NCI-H446 (cell line): ENCODE results near the gene MAN1B1.

Experiments used
- DNase-seq, 2 experiments: peaks; one replicate each; lab custom pipeline; 2025; lab: John Stamatoyannopoulos, UW

MAN1B1 gene

DNA sequence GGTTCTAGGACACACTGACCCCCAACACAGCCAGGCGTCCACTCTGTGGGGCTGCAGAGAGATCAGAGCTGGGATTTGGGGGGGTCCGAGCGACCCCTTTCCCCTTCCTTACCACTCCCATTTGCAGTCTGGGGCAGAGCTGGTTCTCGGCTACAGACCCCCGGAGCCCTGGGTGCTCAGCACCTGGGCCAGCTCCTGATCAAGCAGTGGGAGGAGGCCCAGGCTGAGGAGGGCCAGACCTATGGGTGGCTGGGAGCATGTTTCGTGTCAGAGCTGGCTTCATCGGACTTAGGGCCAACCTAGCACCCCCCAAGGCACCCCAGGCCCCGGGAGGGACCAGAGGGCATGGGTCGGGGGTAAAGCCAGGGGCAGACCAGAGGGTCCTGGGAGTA is 59.7 kb downstream of the MAN1B1 start:
- DNase-seq, result no peak

- DNase-seq, result no peak
Observed at GRCh38 chr9:137147091-137147792, 60.5 kb downstream of the MAN1B1 start.

- DNase-seq, result no peak
Observed at GRCh38 chr9:137147793-137148160, 61.0 kb downstream of the MAN1B1 start.

- DNase-seq, result no peak
Observed at GRCh38 chr9:137148242-137148641, 61.5 kb downstream of the MAN1B1 start.

DNA sequence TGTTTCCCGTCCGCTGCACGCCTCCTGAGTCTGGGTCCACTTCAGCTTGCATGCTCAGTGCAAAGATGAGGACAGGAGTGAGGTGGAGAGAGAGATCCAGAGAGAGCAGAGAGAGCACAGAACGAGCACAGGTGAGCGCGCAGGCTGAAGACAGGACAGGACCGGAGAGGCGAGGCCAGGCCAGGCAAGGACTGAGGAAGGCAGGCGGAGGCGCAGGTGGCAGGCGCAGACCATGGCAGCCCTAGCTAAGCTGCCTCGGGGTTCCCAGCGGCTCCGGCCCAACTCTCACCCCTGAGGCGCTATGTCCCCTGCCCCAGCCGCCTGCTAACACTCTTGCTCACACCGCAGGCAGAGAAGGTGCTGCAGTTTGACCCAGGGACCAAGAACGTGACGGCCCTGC is 61.9 kb downstream of the MAN1B1 start:
- no peak for DNase-seq

DNA sequence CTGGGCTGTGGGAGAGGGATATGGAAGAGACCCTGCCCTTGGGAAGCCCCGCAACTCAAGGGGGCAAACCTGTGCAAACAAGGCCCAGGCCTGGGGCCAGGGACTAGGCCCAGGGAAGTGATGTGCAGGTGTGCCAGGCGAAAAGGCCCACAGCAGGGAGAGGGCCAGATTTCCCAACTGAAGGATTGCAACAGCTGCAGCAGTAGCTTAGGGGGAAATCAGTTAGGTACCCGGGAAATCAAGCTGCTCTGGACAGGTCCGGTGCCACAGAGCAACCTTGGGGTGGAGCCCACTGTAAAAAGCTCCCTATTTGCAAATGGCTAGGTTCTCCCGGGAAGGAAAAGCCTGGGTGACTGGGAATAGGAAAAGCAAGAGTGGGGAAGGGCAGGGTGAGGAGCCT is 62.6 kb downstream of the MAN1B1 start:
- DNase-seq, result no peak

GRCh38 chr9:137149942-137150616 is 63.3 kb downstream of the MAN1B1 start:
- DNase-seq, result peak in 1 of 2 experiments; percentile 79

GRCh38 chr9:137150617-137151457 is 64.1 kb downstream of the MAN1B1 start:
- DNase-seq, result peak in 1 of 2 experiments; percentile 85

DNA sequence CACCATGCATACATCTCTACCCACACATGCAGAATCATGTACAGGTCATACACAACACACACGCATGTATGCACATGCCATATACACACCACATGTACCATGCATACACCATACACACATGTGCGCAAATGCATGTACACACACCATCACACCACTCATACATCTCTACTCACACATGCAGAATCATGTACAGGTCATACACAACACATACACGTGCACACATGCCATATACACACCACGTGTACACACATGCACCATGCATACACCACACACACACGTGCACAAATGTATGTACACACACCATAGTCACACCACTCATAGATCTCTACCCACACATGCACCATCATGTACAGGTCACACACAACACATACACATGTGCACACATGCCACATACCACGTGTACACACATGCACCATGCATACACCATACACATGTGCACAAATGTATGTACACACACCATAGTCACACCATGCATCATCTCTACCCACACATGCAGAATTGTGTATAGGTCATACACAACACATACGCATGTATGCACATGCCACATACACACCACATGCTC is 66.1 kb downstream of the MAN1B1 start:
- no peak for DNase-seq

DNA sequence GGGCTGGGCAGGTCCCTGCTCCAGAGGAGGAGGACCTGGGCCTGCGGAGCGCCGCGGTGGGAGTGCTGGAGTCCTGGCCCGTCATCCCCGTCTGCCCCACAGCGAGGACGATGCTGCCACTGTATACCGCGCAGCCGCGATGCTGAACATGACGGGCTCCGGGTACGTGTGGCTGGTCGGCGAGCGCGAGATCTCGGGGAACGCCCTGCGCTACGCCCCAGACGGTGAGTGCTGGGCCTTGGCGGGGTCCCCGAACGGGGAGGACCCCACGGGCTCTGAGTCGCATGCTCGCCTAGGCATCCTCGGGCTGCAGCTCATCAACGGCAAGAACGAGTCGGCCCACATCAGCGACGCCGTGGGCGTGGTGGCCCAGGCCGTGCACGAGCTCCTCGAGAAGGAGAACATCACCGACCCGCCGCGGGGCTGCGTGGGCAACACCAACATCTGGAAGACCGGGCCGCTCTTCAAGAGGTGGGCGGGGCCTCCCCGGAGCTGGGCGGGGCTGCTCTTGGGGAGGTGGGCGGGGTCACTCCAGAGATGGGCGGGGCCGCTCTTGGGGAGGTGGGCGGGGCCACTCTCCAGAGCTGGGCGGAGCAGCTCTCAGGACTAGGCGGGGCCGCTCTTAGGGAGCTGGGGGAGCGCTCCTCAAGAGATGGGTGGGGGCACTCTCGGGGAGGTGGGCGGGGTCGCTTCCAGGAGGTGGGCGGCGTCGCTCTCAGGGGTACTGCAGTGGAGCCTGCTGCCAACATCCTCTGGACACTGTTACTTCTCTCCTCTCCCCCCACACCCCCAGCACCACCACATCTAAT is 70.0 kb downstream of the MAN1B1 start:
- no peak for DNase-seq

GRCh38 chr9:137157618-137158415 is 71.0 kb downstream of the MAN1B1 start:
- DNase-seq, result no peak

- DNase-seq, result no peak
Observed at GRCh38 chr9:137158625-137159024, 71.8 kb downstream of the MAN1B1 start.
